ENCODE data around the gene TNFAIP3. TPM values are rescaled to one million over a fixed set of nuclear protein-coding genes. Genes with fewer than 3 reads are reported as not detected.

TNFAIP3 gene
- total and polyA plus RNA-seq, 2 donors (not counting 1 experiment from before 2014, with no cell fraction given), result 86.2 to 92.0 TPM

DNA sequence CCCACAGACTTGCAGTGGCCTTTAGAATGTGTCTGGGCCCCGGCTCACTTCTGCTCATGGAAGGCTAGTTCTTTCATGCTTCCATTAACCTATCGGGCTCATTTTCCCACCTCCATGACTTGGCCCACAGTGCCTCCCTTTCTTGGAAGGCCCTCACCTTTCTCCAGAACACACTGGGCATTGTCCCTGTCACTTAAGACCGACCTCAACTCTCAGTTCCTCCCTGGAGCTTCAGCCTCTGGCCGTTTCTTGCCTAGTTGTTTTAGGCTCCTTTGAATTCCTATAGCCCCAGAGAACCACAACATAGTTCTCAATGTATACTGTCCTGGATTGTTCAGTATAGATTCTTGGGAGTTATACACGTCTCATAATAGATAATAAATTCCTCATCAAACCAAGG, 19.3 kb upstream of the TNFAIP3 start:
- ChIA-PET POLR2A (no interaction called here), CTCF (no interaction called here)
- Histone ChIP-seq H3K27me3 (replicated peaks in 1 of 4; ENCODE audit: control extremely low read depth in 1 of 4, control insufficient read depth in 3 of 4, insufficient read depth in 4 of 4, low read length in 3 of 4) (no peaks in the 10 kb centered on the region), H3K4me1 (ENCODE audit: control insufficient read depth in 2 of 2, insufficient read depth in 2 of 2, low read length in 2 of 2) (peaks cover 13 to 18% of the 10 kb centered on the region in 2 donors), H3K9me3 (ENCODE audit: control extremely low read depth in 1 of 3, control insufficient read depth in 2 of 3, insufficient read depth in 1 of 3, low read length in 2 of 3) (peaks cover 0 to 7% (median 0%) of the 10 kb centered on the region in 3 donors), H3K27ac (ENCODE audit: low read length in 2 of 2) (peak overlapping the region in 1 of 2 donors; percentile 78), H3K36me3 (replicated peaks in 1 of 2; ENCODE audit: control extremely low read depth in 1 of 2, control insufficient read depth in 1 of 2, extremely low read depth in 1 of 2, insufficient read depth in 2 of 2, low read length in 1 of 2) (no peaks in the 10 kb centered on the region), H2AFZ (ENCODE audit: insufficient read depth, low read depth, low read length, poor library complexity, severe bottlenecking) (no peak overlapping the region), H3K4me3 (ENCODE audit: control extremely low read depth in 1 of 5, extremely low read depth in 1 of 5, insufficient read depth in 1 of 5, low read depth in 2 of 5, low read length in 4 of 5) (no peak overlapping the region), H3K9ac (ENCODE audit: low read length) (no peak overlapping the region), H3K4me2 (replicated peaks; ENCODE audit: low read depth, low read length, poor library complexity, severe bottlenecking) (peak overlapping the region; percentile 1), H4K20me1 (ENCODE audit: control insufficient read depth, insufficient read depth, low read length, poor library complexity, severe bottlenecking) (no peaks in the 10 kb centered on the region), H3K79me2 (ENCODE audit: control insufficient read depth, insufficient read depth, low read length) (no peaks in the 10 kb centered on the region)
- no peaks in the 10 kb centered on the region for H3K27me3 Mint-ChIP-seq
- WGBS (ENCODE audit: insufficient coverage), result 100% methylated on average over 2 of the region's 5 CpGs
- ATAC-seq (ENCODE audit: low read depth) (no peak), DNase-seq (no peak)
- H3K27ac Mint-ChIP-seq, result no peak overlapping the region
- TF ChIP-seq, protein P1, sequence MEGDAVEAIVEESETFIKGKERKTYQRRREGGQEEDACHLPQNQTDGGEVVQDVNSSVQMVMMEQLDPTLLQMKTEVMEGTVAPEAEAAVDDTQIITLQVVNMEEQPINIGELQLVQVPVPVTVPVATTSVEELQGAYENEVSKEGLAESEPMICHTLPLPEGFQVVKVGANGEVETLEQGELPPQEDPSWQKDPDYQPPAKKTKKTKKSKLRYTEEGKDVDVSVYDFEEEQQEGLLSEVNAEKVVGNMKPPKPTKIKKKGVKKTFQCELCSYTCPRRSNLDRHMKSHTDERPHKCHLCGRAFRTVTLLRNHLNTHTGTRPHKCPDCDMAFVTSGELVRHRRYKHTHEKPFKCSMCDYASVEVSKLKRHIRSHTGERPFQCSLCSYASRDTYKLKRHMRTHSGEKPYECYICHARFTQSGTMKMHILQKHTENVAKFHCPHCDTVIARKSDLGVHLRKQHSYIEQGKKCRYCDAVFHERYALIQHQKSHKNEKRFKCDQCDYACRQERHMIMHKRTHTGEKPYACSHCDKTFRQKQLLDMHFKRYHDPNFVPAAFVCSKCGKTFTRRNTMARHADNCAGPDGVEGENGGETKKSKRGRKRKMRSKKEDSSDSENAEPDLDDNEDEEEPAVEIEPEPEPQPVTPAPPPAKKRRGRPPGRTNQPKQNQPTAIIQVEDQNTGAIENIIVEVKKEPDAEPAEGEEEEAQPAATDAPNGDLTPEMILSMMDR (IDR thresholded peaks at IDR 0.05), result no peak
- no peak for TF ChIP-seq EZH2 (IDR thresholded peaks at IDR 0.05; ENCODE audit: borderline replicate concordance, insufficient read depth, low read depth, low read length, poor library complexity, severe bottlenecking)
- intact Hi-C loops (cut with micrococcal nuclease), result no loop called here
- H3K9me3 Mint-ChIP-seq (ENCODE audit: insufficient read depth), result no peaks in the 10 kb centered on the region
- no peak overlapping the region for H3K4me3 Mint-ChIP-seq
- no peaks in the 10 kb centered on the region for H3K4me1 Mint-ChIP-seq

DNA sequence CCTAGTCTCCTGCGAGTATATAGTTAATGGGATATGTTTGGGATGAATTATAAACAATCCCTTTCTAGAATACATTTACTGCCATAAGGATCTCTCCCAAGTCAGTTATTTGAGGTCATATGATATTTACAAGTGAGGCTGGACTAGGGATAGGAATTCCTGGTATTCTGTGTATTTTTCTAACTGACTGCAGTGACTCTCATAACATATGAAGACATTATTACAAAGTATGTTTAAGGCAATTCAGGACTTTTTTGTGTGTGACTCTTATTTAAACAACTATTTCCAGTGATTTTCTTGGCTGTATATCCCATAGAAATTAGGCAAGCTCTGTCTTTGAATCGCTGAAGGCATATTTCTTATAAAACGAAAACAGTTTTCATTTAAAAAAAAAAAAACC, 18.4 kb upstream of the TNFAIP3 start:
- Histone ChIP-seq H3K79me2 (ENCODE audit: control insufficient read depth, insufficient read depth, low read length) (no peaks in the 10 kb centered on the region), H3K4me3 (ENCODE audit: control extremely low read depth in 1 of 5, extremely low read depth in 1 of 5, insufficient read depth in 1 of 5, low read depth in 2 of 5, low read length in 4 of 5) (no peak overlapping the region), H4K20me1 (ENCODE audit: control insufficient read depth, insufficient read depth, low read length, poor library complexity, severe bottlenecking) (no peaks in the 10 kb centered on the region), H3K4me2 (replicated peaks; ENCODE audit: low read depth, low read length, poor library complexity, severe bottlenecking) (no peak overlapping the region), H3K36me3 (replicated peaks in 1 of 2; ENCODE audit: control extremely low read depth in 1 of 2, control insufficient read depth in 1 of 2, extremely low read depth in 1 of 2, insufficient read depth in 2 of 2, low read length in 1 of 2) (no peaks in the 10 kb centered on the region), H3K27me3 (replicated peaks in 1 of 4; ENCODE audit: control extremely low read depth in 1 of 4, control insufficient read depth in 3 of 4, insufficient read depth in 4 of 4, low read length in 3 of 4) (no peaks in the 10 kb centered on the region), H3K27ac (ENCODE audit: low read length in 2 of 2) (no peak overlapping the region), H2AFZ (ENCODE audit: insufficient read depth, low read depth, low read length, poor library complexity, severe bottlenecking) (no peak overlapping the region), H3K4me1 (ENCODE audit: control insufficient read depth in 2 of 2, insufficient read depth in 2 of 2, low read length in 2 of 2) (peaks cover 13 to 18% of the 10 kb centered on the region in 2 donors), H3K9me3 (ENCODE audit: control extremely low read depth in 1 of 3, control insufficient read depth in 2 of 3, insufficient read depth in 1 of 3, low read length in 2 of 3) (peaks cover 0 to 7% (median 0%) of the 10 kb centered on the region in 3 donors), H3K9ac (ENCODE audit: low read length) (no peak overlapping the region)
- ATAC-seq (ENCODE audit: low read depth) (no peak), DNase-seq (no peak)
- intact Hi-C loops (cut with micrococcal nuclease), result no loop called here
- no CpG with 5 or more reads among the region's 3 CpGs for WGBS (ENCODE audit: insufficient coverage)
- Mint-ChIP-seq H3K4me1 (no peaks in the 10 kb centered on the region), H3K27me3 (no peaks in the 10 kb centered on the region), H3K27ac (no peak overlapping the region), H3K4me3 (no peak overlapping the region), H3K9me3 (ENCODE audit: insufficient read depth) (no peaks in the 10 kb centered on the region)
- ChIA-PET CTCF (no interaction called here), POLR2A (no interaction called here)
- no peak for TF ChIP-seq EZH2 (IDR thresholded peaks at IDR 0.05; ENCODE audit: borderline replicate concordance, insufficient read depth, low read depth, low read length, poor library complexity, severe bottlenecking)
- TF ChIP-seq, protein P1 (IDR thresholded peaks at IDR 0.05), result no peak
